ENCODE measurements around the gene EXTL2.

The EXTL2 gene

DNA sequence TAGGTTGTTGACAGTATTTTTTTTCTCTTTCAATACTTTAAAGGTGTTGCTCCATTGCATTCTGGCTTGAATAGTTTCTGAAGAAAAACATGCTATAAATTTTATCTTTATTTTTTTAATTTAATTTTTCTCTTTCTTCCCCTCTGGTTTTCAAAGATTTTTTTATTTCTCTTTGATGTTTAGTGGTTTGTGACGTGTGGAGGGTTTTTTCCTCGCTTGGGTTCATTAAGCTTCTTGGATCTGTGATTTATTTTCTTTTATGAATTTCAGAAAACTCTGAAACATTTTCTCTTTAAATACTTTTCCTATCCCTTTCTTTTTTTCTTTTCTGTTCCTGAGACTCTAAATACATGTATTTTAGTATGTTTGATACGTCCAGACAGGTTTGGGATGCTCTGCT is 10.5 kb upstream of the EXTL2 start:
- in situ Hi-C loops (cut with HindIII; ENCODE audit: low sequenced_read_pairs): no loop called here
- H3K4me3 ChIP-seq (ENCODE audit: low read depth, low read length): no peak overlapping the region

DNA sequence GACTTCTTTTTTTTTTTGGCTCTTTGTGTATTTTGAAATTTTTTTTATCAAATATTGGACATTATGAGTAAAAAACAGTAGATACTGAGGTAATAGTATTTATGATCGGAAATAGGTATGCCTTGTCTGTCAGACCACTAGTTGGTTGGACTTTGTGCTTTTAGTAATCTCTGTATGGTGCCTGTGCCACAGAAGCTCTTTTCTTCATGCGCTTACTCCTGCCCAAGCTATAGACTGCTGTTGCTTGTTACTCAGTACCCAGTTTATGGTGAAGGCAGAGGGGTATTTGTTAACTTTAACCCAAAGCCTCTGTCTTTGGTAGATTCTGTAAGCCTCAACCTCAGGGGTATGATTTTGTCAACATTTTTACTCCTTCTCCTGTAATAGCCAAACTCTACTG is 9.9 kb upstream of the EXTL2 start:
- in situ Hi-C loops (cut with HindIII; ENCODE audit: low sequenced_read_pairs): no loop called here
- H3K4me3 ChIP-seq (ENCODE audit: low read depth, low read length): no peak overlapping the region
- TF ChIP-seq, protein P1, sequence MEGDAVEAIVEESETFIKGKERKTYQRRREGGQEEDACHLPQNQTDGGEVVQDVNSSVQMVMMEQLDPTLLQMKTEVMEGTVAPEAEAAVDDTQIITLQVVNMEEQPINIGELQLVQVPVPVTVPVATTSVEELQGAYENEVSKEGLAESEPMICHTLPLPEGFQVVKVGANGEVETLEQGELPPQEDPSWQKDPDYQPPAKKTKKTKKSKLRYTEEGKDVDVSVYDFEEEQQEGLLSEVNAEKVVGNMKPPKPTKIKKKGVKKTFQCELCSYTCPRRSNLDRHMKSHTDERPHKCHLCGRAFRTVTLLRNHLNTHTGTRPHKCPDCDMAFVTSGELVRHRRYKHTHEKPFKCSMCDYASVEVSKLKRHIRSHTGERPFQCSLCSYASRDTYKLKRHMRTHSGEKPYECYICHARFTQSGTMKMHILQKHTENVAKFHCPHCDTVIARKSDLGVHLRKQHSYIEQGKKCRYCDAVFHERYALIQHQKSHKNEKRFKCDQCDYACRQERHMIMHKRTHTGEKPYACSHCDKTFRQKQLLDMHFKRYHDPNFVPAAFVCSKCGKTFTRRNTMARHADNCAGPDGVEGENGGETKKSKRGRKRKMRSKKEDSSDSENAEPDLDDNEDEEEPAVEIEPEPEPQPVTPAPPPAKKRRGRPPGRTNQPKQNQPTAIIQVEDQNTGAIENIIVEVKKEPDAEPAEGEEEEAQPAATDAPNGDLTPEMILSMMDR (IDR thresholded peaks at IDR 0.05; ENCODE audit: low read depth, low read length, missing control alignments): no peak
- no peak for DNase-seq (ENCODE audit: low read depth)

More for the DNA sequence above, 10.5 kb upstream of the EXTL2 start:
- no peak for DNase-seq (ENCODE audit: low read depth)
- TF ChIP-seq, protein P1 (IDR thresholded peaks at IDR 0.05; ENCODE audit: low read depth, low read length, missing control alignments): no peak

DNA sequence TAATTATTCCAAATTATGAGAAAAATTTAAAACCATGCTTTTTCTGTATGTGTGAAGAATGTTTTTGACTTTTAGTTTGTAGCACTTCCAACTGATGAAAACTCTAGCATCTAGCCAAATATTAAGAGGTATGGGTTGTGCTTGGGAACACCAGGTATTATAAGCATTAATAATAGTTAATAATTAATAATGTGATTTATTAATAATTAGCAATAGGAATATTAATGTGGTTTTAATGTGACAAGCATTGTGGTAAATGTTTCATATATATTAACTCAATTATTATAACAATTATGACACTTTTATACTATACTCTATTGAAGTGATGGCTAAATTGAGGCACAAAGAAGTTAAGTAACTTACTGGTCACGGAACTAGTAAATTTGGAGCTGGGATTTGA is 9.1 kb upstream of the EXTL2 start:
- TF ChIP-seq, protein P1 (IDR thresholded peaks at IDR 0.05; ENCODE audit: low read depth, low read length, missing control alignments): no peak
- in situ Hi-C loops (cut with HindIII; ENCODE audit: low sequenced_read_pairs): no loop called here
- DNase-seq (ENCODE audit: low read depth): no peak

DNA sequence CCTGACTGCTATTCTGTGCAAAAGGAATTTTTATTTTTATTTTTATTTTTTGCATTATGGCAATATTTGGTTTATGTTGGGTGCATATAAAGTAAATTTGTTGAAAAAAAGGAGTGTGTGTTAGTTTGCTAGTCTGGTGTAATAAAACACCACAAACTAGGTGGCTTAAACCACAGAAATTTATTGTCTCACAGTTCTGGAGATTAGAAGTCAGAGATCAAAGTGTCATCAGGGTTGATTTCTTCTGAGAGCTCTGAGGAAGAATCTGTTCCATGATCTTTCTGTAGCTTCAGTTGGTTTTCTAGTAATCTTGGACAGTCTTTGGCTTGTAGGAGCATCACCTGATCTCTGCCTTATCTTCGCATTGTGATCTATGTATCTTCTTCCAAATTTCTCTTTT is 7.7 kb upstream of the EXTL2 start:
- TF ChIP-seq, protein P1 (IDR thresholded peaks at IDR 0.05; ENCODE audit: low read depth, low read length, missing control alignments): no peak
- DNase-seq (ENCODE audit: low read depth): no peak
- no peak overlapping the region for H3K4me3 ChIP-seq (ENCODE audit: low read depth, low read length)
- in situ Hi-C loops (cut with HindIII; ENCODE audit: low sequenced_read_pairs): no loop called here

More for the DNA sequence above, 9.1 kb upstream of the EXTL2 start:
- no peak overlapping the region for H3K4me3 ChIP-seq (ENCODE audit: low read depth, low read length)

DNA sequence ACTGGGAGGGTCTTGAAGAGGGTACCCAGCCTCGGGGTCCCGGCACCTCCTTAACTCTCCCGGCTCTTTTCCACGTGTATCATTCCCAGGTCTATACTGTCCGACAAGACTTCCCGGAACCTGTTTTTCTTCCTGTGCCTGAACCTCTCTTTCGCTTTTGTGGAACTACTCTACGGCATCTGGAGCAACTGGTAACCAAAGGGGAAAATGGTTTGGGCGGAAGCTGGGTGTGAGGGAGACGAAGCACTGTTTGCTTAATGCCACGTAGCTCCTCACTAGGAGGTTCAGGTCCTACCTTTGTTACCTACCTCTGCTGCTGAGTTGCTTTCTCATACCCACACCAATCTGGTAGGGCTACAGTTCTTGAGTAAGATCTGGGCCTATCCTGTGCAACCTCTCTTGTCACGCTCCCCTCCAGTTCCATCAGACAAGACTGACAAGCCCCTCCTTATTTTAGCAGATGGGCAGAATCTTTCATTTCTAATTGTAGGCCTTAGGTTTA is 1.9 kb upstream of the EXTL2 start:
- DNase-seq (ENCODE audit: low read depth): peak; percentile 18
- TF ChIP-seq, protein P1 (IDR thresholded peaks at IDR 0.05; ENCODE audit: low read depth, low read length, missing control alignments): no peak
- in situ Hi-C loops (cut with HindIII; ENCODE audit: low sequenced_read_pairs): no loop called here
- H3K4me3 ChIP-seq (ENCODE audit: low read depth, low read length): peak overlapping the region; percentile 87

DNA sequence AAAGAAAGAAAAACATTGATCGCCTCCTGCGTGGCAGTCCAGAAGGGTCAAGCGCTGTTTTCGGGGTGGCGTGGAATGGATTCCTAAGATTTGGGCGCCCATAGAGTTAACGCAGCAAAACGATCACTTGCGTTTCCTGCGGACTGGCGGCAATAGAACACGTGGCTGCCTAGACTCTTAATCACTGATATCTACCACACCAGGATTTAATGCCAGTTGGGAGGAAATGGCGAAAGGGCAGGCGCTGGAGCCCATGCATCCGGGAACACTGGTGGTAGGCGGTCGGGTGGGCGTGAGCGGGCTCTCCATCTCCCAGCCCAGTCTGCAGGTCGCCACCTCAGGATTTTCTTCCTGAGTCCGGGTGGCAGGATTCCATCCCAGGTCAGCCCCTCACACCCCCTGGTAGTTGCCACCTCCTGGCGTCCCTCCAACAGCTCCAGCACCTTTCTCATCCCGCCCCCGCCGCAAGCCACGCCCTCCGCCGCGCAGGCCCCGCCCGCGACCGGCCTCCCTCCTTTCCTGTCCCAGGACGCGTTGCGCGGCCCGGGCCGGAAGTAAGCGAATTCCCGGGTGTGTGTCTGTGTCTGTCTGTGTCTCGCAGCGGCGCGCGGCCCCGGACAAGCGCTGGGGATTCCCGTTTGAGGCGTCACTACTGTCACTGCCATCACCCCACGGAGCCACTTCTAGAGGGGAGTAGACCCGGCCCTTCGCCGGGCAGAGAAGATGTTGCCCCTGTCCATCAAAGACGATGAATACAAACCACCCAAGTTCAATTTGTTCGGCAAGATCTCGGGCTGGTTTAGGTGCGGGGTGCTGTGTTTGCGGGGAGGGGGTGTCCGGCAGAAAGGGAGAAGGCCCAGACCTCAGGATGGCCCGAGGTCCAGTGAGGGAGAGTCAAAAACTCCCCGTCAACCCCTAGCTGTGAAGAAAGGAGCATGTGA is 1.2 kb upstream of the EXTL2 start, which contains the start of gene SLC30A7:
TSS of gene SLC30A7 (plus strand) at position 551 of the 941 bp plus-strand sequence. CDS start at position 724, 173 bp downstream.
- DNase-seq (ENCODE audit: low read depth): peak; percentile 53
- TF ChIP-seq, protein P1 (IDR thresholded peaks at IDR 0.05; ENCODE audit: low read depth, low read length, missing control alignments): no peak
- in situ Hi-C loops (cut with HindIII; ENCODE audit: low sequenced_read_pairs): no loop called here
- H3K4me3 ChIP-seq (ENCODE audit: low read depth, low read length): peak within 1 kb of the TSS; percentile 87

Data from astrocyte of the cerebellum (primary cell).